GM12873 (cell line): ENCODE results near the gene SMAD7.

ENCODE experiments used
- TF ChIP-seq, protein P1 (sequence below): IDR thresholded peaks from 2 replicates; pipeline ENCODE4 v1.5.1; 2012; ENCODE audit warnings: low read depth, mild to moderate bottlenecking, moderate library complexity, low read length, control low read depth; ENCODE audit not compliant: insufficient read depth; ENCODE audit errors: missing control alignments

SMAD7 gene

GRCh38 chr18:48939205-48940097 is 11.3 kb downstream of the SMAD7 start:
- TF ChIP-seq, protein P1, sequence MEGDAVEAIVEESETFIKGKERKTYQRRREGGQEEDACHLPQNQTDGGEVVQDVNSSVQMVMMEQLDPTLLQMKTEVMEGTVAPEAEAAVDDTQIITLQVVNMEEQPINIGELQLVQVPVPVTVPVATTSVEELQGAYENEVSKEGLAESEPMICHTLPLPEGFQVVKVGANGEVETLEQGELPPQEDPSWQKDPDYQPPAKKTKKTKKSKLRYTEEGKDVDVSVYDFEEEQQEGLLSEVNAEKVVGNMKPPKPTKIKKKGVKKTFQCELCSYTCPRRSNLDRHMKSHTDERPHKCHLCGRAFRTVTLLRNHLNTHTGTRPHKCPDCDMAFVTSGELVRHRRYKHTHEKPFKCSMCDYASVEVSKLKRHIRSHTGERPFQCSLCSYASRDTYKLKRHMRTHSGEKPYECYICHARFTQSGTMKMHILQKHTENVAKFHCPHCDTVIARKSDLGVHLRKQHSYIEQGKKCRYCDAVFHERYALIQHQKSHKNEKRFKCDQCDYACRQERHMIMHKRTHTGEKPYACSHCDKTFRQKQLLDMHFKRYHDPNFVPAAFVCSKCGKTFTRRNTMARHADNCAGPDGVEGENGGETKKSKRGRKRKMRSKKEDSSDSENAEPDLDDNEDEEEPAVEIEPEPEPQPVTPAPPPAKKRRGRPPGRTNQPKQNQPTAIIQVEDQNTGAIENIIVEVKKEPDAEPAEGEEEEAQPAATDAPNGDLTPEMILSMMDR, result no peak

DNA sequence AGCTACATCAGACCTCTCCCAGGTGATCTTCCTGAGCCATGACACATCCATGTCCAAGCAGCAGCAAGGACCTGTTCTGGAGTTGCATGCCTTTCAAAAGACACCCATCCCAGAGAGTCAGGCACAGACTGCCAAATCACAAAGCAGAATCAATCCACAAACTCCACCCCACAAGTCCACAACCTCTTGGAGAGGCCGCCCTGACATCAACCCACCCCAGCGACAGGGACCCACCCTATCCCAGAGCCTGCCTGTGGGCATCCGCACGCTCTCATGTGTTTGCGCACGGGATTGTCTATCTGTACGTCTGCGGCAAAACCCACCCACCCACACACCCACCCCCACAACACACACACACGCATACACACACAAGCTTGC is 11.9 kb downstream of the SMAD7 start:
- TF ChIP-seq, protein P1, result no peak

GRCh38 chr18:48937869-48938750 is 12.7 kb downstream of the SMAD7 start:
- TF ChIP-seq, protein P1, result no peak

GRCh38 chr18:48935433-48935774 is 15.4 kb downstream of the SMAD7 start:
- TF ChIP-seq, protein P1, result no peak

- TF ChIP-seq, protein P1, result no peak
Observed at GRCh38 chr18:48934723-48935432, 15.9 kb downstream of the SMAD7 start.

GRCh38 chr18:48934415-48934722 is 16.4 kb downstream of the SMAD7 start:
- TF ChIP-seq, protein P1, result no peak
